Transverse colon (tissue), 3 donors: ENCODE measurements around the gene NFATC2IP.

Source experiments
- EP300 ChIP-seq: sonication (generic); formaldehyde crosslinking; IDR thresholded peaks from one replicate; pipeline ENCODE4 v1.6.1; 2017; ENCODE audit warnings: antibody characterized with exemption, low read depth
- POLR2A ChIP-seq: fragments of 450-650 bp; IDR thresholded peaks from one replicate; pipeline ENCODE4 v1.6.1; 2016; ENCODE audit warnings: antibody characterized with exemption, mild to moderate bottlenecking, moderate library complexity
- TF ChIP-seq, protein P1 (sequence below), 5 experiments: fragments of 200-600 bp in 3 of 5; fragments of 450-650 bp in 2 of 5; sonication (generic) in 3 of 5; IDR thresholded peaks; 1 replicate in 2 of 5; 2 replicates in 3 of 5; pipeline ENCODE4 v1.5.1; 2016 to 2017; ENCODE audit warnings: antibody characterized with exemption in 5 of 5, inconsistent platforms in 3 of 5, mild to moderate bottlenecking in 2 of 5, moderate library complexity in 1 of 5

GRCh38 chr16:29007730-29008593, 57.2 kb downstream of the NFATC2IP start:
- TF ChIP-seq EP300 (no peak), POLR2A (no peak)
- TF ChIP-seq, protein P1, sequence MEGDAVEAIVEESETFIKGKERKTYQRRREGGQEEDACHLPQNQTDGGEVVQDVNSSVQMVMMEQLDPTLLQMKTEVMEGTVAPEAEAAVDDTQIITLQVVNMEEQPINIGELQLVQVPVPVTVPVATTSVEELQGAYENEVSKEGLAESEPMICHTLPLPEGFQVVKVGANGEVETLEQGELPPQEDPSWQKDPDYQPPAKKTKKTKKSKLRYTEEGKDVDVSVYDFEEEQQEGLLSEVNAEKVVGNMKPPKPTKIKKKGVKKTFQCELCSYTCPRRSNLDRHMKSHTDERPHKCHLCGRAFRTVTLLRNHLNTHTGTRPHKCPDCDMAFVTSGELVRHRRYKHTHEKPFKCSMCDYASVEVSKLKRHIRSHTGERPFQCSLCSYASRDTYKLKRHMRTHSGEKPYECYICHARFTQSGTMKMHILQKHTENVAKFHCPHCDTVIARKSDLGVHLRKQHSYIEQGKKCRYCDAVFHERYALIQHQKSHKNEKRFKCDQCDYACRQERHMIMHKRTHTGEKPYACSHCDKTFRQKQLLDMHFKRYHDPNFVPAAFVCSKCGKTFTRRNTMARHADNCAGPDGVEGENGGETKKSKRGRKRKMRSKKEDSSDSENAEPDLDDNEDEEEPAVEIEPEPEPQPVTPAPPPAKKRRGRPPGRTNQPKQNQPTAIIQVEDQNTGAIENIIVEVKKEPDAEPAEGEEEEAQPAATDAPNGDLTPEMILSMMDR (IDR thresholded peaks at IDR 0.05): no peak
